GM23338 (cell line): ENCODE results near the gene CSKMT. TPM values are rescaled to one million over a fixed set of nuclear protein-coding genes. Genes with fewer than 3 reads are reported as not detected.

Experiments used
- ATAC-seq: fragments of 200-7000 bp; cut with Tn5 transposase; 3 replicates; pipeline ENCODE4 v1.9.1; 2020
- DNase-seq: peaks from one replicate; pipeline ENCODE4 v3.0.0-alpha.2; 2015; ENCODE audit warnings: low spot score
- H2AFZ ChIP-seq: fragments of 200-600 bp; sonication (generic); 2 replicates; pipeline ENCODE4 v1.8.0; 2016; ENCODE audit warnings: antibody characterized with exemption, mild to moderate bottlenecking, moderate library complexity
- H3F3A ChIP-seq: fragments of 200-600 bp; sonication (generic); replicated peaks from 2 replicates; pipeline ENCODE4 v1.8.0; 2017; ENCODE audit warnings: antibody characterized with exemption, mixed run types, low read depth
- H3K27ac ChIP-seq: fragments of 200-600 bp; sonication (generic); 2 replicates; pipeline ENCODE4 v1.6.1; 2016; ENCODE audit warnings: low read depth
- H3K27me3 ChIP-seq: fragments of 200-600 bp; sonication (generic); 2 replicates; pipeline ENCODE4 v1.8.0; 2016; ENCODE audit warnings: mild to moderate bottlenecking, mixed run types, moderate library complexity; ENCODE audit not compliant: insufficient read depth
- H3K36me3 ChIP-seq: fragments of 200-600 bp; sonication (generic); 2 replicates; pipeline ENCODE4 v1.8.0; 2016; ENCODE audit warnings: mild to moderate bottlenecking; ENCODE audit not compliant: insufficient read depth
- H3K4me1 ChIP-seq: fragments of 200-600 bp; sonication (generic); 2 replicates; pipeline ENCODE4 v1.8.0; 2016; ENCODE audit warnings: mild to moderate bottlenecking, moderate library complexity; ENCODE audit not compliant: insufficient read depth
- H3K4me2 ChIP-seq: fragments of 200-600 bp; sonication (generic); 2 replicates; pipeline ENCODE4 v1.7.1; 2017; ENCODE audit warnings: mixed run types
- H3K4me3 ChIP-seq: fragments of 200-600 bp; sonication (generic); 2 replicates; pipeline ENCODE4 v1.6.1; 2016; ENCODE audit warnings: mixed run types
- H3K79me2 ChIP-seq: fragments of 200-600 bp; sonication (generic); replicated peaks from 2 replicates; pipeline ENCODE4 v1.8.0; 2017; ENCODE audit warnings: mild to moderate bottlenecking; ENCODE audit not compliant: insufficient read depth
- H3K9me2 ChIP-seq: fragments of 200-600 bp; sonication (generic); 2 replicates; pipeline ENCODE4 v1.8.0; 2017; ENCODE audit not compliant: insufficient read depth
- H4K20me1 ChIP-seq: fragments of 200-600 bp; sonication (generic); replicated peaks from 2 replicates; pipeline ENCODE4 v1.8.0; 2017; ENCODE audit warnings: mild to moderate bottlenecking; ENCODE audit not compliant: insufficient read depth
- H3K27ac Mint-ChIP-seq: 2 replicates; pipeline ENCODE4 v1.8.0; 2020; ENCODE audit warnings: inconsistent platforms, mild to moderate bottlenecking, moderate library complexity, mixed read lengths
- H3K27me3 Mint-ChIP-seq: 3 replicates; pipeline ENCODE4 v1.8.0; 2022; ENCODE audit warnings: low read depth, mild to moderate bottlenecking, moderate library complexity, mixed read lengths, inconsistent platforms; ENCODE audit not compliant: insufficient read depth, poor library complexity
- H3K36me3 Mint-ChIP-seq: 3 replicates; pipeline ENCODE4 v1.8.0; 2021; ENCODE audit warnings: low read depth, mild to moderate bottlenecking, inconsistent platforms, moderate library complexity, mixed read lengths
- H3K4me1 Mint-ChIP-seq: 3 replicates; pipeline ENCODE4 v1.8.0; 2020; ENCODE audit warnings: mild to moderate bottlenecking, inconsistent platforms, mixed read lengths
- H3K4me3 Mint-ChIP-seq: 3 replicates; pipeline ENCODE4 v1.8.0; 2021; ENCODE audit warnings: moderate library complexity, mild to moderate bottlenecking, inconsistent platforms, mixed read lengths
- H3K9me3 Mint-ChIP-seq: 3 replicates; pipeline ENCODE4 v1.8.0; 2020; ENCODE audit warnings: moderate library complexity, mild to moderate bottlenecking, inconsistent platforms, mixed read lengths
- CREB1 ChIP-seq: fragments of 250-450 bp; sonication (Bioruptor Pico); IDR thresholded peaks from 2 replicates; pipeline ENCODE4 v1.5.0; 2020; ENCODE audit warnings: low read depth, mild to moderate bottlenecking, moderate library complexity
- EZH2 ChIP-seq: fragments of 200-600 bp; sonication (generic); IDR thresholded peaks from one replicate; pipeline ENCODE4 v1.8.0; 2017; ENCODE audit warnings: antibody characterized with exemption, mild to moderate bottlenecking, low read depth; ENCODE audit not compliant: unreplicated experiment
- EZH2phosphoT487 ChIP-seq: fragments of 200-600 bp; sonication (generic); IDR thresholded peaks from one replicate; pipeline ENCODE4 v1.8.1; 2018; ENCODE audit warnings: antibody characterized with exemption; ENCODE audit not compliant: unreplicated experiment
- JUNB ChIP-seq: IDR thresholded peaks from one replicate; pipeline ENCODE4 v1.6.1; 2016; ENCODE audit warnings: antibody characterized with exemption; ENCODE audit not compliant: unreplicated experiment
- NANOG ChIP-seq: IDR thresholded peaks from 2 replicates; pipeline ENCODE4 v1.6.1; 2016; ENCODE audit warnings: antibody characterized with exemption, borderline replicate concordance
- POLR2AphosphoS5 ChIP-seq: IDR thresholded peaks from 2 replicates; pipeline ENCODE4 v1.6.1; 2016; ENCODE audit warnings: antibody characterized with exemption, low read depth
- STAT1 ChIP-seq: IDR thresholded peaks from one replicate; pipeline ENCODE4 v1.6.1; 2016; ENCODE audit warnings: antibody characterized with exemption; ENCODE audit not compliant: unreplicated experiment
- ZNF114 ChIP-seq: fragments of 250-450 bp; sonication (Bioruptor Pico); IDR thresholded peaks from 2 replicates; pipeline ENCODE4 v1.5.0; 2020; ENCODE audit warnings: mild to moderate bottlenecking, moderate library complexity
- ZNF331 ChIP-seq: fragments of 250-450 bp; sonication (Bioruptor Pico); IDR thresholded peaks from 2 replicates; pipeline ENCODE4 v1.5.0; 2020; ENCODE audit warnings: low read depth, mild to moderate bottlenecking, moderate library complexity
- polyA plus RNA-seq: library from polyadenylated mRNA; unstranded; fragments of >200 nt; fragmentation: Nextera tagmentation; extraction: Ambion mirVana; gene quantifications from 2 replicates; pipeline ENCODE4 v1.2.1, GENCODE V29; 2016
- total RNA-seq: library from RNA; depleted of rRNA; stranded (reverse); fragments of >200 nt; shearing (Covaris generic); gene quantifications from 2 replicates; pipeline ENCODE4 v1.2.3, GENCODE V29; 2014
- TF ChIP-seq, protein P1 (sequence below): IDR thresholded peaks from 2 replicates; pipeline ENCODE4 v1.6.1; 2016; ENCODE audit warnings: antibody characterized with exemption
- TF ChIP-seq, protein P2 (sequence below): fragments of 250-450 bp; sonication (Bioruptor Pico); IDR thresholded peaks from 2 replicates; pipeline ENCODE4 v1.5.0; 2020; ENCODE audit warnings: mild to moderate bottlenecking, moderate library complexity
- TF ChIP-seq, protein P3 (sequence below): IDR thresholded peaks from one replicate; pipeline ENCODE4 v1.6.1; 2018; ENCODE audit warnings: antibody characterized with exemption; ENCODE audit not compliant: unreplicated experiment

CSKMT gene
- total and polyA plus RNA-seq, 2 experiments from 2014 or later = 8.0 to 25.6 TPM

- TF ChIP-seq POLR2AphosphoS5 (no peak), ZNF114 (CRISPR knock-in tag) (no peak), ZNF331 (CRISPR knock-in tag) (no peak), CREB1 (no peak), EZH2 (no peak)
- TF ChIP-seq, protein P1, sequence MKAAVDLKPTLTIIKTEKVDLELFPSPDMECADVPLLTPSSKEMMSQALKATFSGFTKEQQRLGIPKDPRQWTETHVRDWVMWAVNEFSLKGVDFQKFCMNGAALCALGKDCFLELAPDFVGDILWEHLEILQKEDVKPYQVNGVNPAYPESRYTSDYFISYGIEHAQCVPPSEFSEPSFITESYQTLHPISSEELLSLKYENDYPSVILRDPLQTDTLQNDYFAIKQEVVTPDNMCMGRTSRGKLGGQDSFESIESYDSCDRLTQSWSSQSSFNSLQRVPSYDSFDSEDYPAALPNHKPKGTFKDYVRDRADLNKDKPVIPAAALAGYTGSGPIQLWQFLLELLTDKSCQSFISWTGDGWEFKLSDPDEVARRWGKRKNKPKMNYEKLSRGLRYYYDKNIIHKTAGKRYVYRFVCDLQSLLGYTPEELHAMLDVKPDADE = no peak
Measured at GRCh38 chr11:62688491-62688890, 23.4 kb downstream of the CSKMT start (continued).

- Histone ChIP-seq H3K27me3 (peaks cover 20% of the 10 kb centered on the region), H3K4me3 (peak within 1 kb of the TSS; percentile 56), H2AFZ (peak within 1 kb of the TSS; percentile 99), H3K36me3 (no peaks in the 10 kb centered on the region; the same call in 1 of the 2 replicates), H3K9me2 (no peaks in the 10 kb centered on the region), H3K4me2 (peak within 1 kb of the TSS; percentile 82), H3K27ac (no peak within 1 kb of the TSS), H3K79me2 (no peaks in the 10 kb centered on the region), H3K4me1 (peaks cover 8% of the 10 kb centered on the region), H3F3A (peaks cover 13% of the 10 kb centered on the region), H4K20me1 (no peaks in the 10 kb centered on the region)
- Mint-ChIP-seq H3K4me3 (peak within 1 kb of the TSS; percentile 7; the same call in 2 of the 3 replicates), H3K9me3 (no peaks in the 10 kb centered on the region), H3K36me3 (peaks cover 33% of the 10 kb centered on the region), H3K27me3 (peaks cover 7% of the 10 kb centered on the region), H3K27ac (peak within 1 kb of the TSS; percentile 53), H3K4me1 (peaks cover 15% of the 10 kb centered on the region; the same call in 2 of the 3 replicates)
- no peak for DNase-seq
- ATAC-seq = no peak
- TF ChIP-seq JUNB = no peak
- no peak for TF ChIP-seq EZH2
- TF ChIP-seq EZH2phosphoT487 = no peak
- TF ChIP-seq NANOG = no peak
- TF ChIP-seq, protein P2, sequence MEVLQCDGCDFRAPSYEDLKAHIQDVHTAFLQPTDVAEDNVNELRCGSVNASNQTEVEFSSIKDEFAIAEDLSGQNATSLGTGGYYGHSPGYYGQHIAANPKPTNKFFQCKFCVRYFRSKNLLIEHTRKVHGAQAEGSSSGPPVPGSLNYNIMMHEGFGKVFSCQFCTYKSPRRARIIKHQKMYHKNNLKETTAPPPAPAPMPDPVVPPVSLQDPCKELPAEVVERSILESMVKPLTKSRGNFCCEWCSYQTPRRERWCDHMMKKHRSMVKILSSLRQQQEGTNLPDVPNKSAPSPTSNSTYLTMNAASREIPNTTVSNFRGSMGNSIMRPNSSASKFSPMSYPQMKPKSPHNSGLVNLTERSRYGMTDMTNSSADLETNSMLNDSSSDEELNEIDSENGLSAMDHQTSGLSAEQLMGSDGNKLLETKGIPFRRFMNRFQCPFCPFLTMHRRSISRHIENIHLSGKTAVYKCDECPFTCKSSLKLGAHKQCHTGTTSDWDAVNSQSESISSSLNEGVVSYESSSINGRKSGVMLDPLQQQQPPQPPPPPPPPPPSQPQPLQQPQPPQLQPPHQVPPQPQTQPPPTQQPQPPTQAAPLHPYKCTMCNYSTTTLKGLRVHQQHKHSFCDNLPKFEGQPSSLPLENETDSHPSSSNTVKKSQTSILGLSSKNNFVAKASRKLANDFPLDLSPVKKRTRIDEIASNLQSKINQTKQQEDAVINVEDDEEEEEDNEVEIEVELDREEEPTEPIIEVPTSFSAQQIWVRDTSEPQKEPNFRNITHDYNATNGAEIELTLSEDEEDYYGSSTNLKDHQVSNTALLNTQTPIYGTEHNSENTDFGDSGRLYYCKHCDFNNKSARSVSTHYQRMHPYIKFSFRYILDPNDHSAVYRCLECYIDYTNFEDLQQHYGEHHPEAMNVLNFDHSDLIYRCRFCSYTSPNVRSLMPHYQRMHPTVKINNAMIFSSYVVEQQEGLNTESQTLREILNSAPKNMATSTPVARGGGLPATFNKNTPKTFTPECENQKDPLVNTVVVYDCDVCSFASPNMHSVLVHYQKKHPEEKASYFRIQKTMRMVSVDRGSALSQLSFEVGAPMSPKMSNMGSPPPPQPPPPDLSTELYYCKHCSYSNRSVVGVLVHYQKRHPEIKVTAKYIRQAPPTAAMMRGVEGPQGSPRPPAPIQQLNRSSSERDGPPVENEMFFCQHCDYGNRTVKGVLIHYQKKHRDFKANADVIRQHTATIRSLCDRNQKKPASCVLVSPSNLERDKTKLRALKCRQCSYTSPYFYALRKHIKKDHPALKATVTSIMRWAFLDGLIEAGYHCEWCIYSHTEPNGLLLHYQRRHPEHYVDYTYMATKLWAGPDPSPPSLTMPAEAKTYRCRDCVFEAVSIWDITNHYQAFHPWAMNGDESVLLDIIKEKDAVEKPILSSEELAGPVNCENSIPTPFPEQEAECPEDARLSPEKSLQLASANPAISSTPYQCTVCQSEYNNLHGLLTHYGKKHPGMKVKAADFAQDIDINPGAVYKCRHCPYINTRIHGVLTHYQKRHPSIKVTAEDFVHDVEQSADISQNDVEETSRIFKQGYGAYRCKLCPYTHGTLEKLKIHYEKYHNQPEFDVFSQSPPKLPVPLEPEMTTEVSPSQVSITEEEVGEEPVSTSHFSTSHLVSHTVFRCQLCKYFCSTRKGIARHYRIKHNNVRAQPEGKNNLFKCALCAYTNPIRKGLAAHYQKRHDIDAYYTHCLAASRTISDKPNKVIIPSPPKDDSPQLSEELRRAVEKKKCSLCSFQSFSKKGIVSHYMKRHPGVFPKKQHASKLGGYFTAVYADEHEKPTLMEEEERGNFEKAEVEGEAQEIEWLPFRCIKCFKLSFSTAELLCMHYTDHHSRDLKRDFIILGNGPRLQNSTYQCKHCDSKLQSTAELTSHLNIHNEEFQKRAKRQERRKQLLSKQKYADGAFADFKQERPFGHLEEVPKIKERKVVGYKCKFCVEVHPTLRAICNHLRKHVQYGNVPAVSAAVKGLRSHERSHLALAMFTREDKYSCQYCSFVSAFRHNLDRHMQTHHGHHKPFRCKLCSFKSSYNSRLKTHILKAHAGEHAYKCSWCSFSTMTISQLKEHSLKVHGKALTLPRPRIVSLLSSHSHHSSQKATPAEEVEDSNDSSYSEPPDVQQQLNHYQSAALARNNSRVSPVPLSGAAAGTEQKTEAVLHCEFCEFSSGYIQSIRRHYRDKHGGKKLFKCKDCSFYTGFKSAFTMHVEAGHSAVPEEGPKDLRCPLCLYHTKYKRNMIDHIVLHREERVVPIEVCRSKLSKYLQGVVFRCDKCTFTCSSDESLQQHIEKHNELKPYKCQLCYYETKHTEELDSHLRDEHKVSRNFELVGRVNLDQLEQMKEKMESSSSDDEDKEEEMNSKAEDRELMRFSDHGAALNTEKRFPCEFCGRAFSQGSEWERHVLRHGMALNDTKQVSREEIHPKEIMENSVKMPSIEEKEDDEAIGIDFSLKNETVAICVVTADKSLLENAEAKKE = no peak
- no peak for TF ChIP-seq STAT1
- no peak for TF ChIP-seq ZNF114 (CRISPR knock-in tag)
- TF ChIP-seq, protein P3, sequence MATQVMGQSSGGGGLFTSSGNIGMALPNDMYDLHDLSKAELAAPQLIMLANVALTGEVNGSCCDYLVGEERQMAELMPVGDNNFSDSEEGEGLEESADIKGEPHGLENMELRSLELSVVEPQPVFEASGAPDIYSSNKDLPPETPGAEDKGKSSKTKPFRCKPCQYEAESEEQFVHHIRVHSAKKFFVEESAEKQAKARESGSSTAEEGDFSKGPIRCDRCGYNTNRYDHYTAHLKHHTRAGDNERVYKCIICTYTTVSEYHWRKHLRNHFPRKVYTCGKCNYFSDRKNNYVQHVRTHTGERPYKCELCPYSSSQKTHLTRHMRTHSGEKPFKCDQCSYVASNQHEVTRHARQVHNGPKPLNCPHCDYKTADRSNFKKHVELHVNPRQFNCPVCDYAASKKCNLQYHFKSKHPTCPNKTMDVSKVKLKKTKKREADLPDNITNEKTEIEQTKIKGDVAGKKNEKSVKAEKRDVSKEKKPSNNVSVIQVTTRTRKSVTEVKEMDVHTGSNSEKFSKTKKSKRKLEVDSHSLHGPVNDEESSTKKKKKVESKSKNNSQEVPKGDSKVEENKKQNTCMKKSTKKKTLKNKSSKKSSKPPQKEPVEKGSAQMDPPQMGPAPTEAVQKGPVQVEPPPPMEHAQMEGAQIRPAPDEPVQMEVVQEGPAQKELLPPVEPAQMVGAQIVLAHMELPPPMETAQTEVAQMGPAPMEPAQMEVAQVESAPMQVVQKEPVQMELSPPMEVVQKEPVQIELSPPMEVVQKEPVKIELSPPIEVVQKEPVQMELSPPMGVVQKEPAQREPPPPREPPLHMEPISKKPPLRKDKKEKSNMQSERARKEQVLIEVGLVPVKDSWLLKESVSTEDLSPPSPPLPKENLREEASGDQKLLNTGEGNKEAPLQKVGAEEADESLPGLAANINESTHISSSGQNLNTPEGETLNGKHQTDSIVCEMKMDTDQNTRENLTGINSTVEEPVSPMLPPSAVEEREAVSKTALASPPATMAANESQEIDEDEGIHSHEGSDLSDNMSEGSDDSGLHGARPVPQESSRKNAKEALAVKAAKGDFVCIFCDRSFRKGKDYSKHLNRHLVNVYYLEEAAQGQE = no peak
- no peak for TF ChIP-seq CREB1
- TF ChIP-seq POLR2AphosphoS5 = no peak; the same call in 1 of the 2 replicates
- TF ChIP-seq ZNF331 (CRISPR knock-in tag) = no peak
Measured at GRCh38 chr11:62689421-62690183, 24.5 kb downstream of the CSKMT start, which contains the start of gene LRRN4CL. Gene LRRN4CL (minus strand): TSS chr11:62689530. CDS start chr11:62688508, 1,022 bp downstream.
